Epithelial cell of esophagus (primary cell): ENCODE results near the gene SIK2.

ENCODE experiments used
- DNase-seq: peaks from one replicate; pipeline ENCODE4 v3.0.0; 2010; ENCODE audit warnings: low read depth
- H3K4me3 ChIP-seq: 2 replicates; pipeline ENCODE4 v1.5.1; 2011; ENCODE audit warnings: mild to moderate bottlenecking, low read length, control low read depth
- TF ChIP-seq, protein P1 (sequence below): IDR thresholded peaks from 2 replicates; pipeline ENCODE4 v1.5.1; 2011; ENCODE audit warnings: low read depth, mild to moderate bottlenecking, low read length, control low read depth, inconsistent platforms; ENCODE audit not compliant: insufficient read depth; ENCODE audit errors: missing control alignments

The SIK2 gene

DNA sequence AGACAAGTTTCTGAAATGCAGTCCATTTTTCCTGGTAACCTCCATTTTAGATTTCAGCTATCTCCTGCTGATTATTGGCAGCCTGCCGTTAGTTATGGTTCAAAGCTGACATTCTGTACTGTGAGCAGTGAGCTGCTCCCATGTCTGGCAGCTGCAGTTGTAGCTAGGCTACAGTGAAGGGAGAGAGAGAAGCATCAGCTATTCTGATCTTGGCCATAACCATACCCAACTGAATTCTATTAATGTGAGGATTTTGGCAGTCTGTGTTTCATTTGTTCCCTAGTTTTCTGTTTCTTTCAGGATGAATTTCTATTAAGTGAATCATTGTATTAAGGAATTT, 33.4 kb downstream of the SIK2 start:
- H3K4me3 ChIP-seq: no peak overlapping the region
- DNase-seq: no peak
- TF ChIP-seq, protein P1, sequence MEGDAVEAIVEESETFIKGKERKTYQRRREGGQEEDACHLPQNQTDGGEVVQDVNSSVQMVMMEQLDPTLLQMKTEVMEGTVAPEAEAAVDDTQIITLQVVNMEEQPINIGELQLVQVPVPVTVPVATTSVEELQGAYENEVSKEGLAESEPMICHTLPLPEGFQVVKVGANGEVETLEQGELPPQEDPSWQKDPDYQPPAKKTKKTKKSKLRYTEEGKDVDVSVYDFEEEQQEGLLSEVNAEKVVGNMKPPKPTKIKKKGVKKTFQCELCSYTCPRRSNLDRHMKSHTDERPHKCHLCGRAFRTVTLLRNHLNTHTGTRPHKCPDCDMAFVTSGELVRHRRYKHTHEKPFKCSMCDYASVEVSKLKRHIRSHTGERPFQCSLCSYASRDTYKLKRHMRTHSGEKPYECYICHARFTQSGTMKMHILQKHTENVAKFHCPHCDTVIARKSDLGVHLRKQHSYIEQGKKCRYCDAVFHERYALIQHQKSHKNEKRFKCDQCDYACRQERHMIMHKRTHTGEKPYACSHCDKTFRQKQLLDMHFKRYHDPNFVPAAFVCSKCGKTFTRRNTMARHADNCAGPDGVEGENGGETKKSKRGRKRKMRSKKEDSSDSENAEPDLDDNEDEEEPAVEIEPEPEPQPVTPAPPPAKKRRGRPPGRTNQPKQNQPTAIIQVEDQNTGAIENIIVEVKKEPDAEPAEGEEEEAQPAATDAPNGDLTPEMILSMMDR: no peak

DNA sequence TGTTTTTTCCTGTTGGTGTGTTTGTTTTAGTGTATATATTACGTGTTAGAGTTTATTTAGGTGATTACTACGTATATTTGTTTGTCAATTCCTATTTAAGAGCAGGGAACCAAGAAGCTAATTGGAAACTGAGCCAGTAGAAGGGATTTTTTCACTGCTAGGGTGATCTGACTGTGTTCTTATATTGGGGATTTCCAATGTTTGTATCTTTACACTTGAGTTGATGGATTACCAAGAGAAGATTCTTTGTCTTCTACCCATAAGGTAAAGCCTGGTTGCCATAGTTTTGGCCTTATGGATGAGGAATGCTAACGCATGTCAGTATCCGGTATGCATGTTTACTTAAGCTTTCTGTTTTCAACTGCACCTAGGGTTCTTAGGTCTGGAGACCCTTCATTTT, 35.6 kb downstream of the SIK2 start:
- TF ChIP-seq, protein P1: no peak
- DNase-seq: no peak

DNA sequence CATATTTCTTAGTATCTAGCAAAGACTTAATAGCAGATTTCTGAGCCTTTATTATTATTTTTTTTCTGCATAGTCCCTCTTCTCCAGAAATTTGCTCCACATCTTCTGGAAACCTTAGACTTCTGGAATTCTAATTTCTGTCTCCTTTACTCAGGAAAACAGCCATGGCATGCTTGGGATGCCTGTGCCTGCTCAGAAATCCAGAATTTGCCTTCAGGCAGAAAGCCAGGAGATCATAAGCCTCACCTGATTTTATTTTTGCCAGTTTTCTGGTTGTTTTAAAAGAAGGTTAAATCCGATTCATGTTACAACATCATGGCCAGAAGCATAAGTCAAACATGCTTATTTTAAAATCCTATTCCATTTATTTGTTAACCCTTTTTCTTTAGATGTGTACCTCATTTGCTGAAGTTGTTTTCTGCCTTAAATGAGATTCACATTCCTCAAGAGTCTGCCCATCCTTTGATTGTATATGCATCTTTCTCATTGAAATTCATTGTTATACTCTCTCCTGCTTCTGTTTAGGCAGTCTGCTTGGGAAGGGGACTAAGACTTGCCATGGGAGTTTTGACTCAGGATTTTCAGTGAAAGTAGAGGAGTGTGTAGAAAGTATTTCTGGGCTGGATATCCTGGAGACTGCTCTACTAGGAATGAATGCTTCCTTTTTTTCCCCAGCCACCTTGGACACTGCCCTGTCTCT, 37.1 kb downstream of the SIK2 start:
- TF ChIP-seq, protein P1: no peak
- DNase-seq: no peak
- H3K4me3 ChIP-seq: no peak overlapping the region

More for the DNA sequence above, 35.6 kb downstream of the SIK2 start:
- H3K4me3 ChIP-seq: no peak overlapping the region

DNA sequence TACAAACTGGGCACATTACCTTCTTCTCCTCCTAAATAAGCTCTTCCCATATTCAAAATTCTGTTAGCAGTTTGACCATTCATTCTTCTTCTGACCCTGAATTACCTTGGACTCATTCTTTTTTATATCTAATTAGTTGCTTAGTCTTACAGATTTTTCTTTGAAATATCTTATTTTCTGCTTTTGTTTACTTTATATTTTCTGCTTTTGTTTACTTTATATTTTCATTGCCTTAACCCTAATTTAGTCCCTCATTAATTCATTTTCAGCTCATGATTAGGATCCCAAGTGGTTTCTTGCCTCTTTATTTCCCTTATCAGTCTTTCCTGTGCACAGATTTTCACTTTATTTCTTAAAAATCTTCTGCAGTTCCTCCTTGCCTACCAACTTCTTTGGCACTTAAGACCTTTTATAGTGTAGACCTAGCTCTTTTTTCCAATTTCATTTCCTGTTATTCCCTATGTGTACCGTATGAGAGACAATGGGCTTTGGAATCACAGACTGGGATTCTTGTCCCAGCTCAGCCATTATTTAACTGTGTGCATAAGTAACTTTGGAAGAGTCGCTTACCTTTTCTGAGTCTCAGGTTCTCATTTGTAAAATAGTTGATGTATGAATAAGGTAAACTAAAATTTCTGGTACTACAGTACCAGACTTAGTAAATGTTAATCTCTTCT, 39.2 kb downstream of the SIK2 start:
- no peak for DNase-seq
- H3K4me3 ChIP-seq: no peak overlapping the region
- TF ChIP-seq, protein P1: no peak

DNA sequence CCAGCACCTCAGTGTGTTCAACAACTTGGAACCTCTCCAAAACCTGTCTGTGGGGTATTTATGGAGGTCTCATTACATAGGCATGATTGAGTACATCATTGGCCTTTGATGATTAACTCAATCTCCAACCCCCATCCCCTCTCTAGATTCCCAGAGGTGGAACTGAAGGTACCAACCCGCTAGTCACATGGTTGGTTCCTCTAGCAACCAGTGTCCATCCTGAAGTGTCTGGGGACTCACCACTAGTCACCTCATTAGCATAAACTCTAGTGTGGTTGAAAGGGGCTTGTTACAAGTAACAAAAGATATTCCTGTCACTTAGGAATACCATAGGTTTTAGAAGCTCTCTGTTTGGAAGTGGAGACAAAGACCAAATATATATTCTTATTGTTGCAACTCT, 40.3 kb downstream of the SIK2 start:
- DNase-seq: no peak
- TF ChIP-seq, protein P1: no peak
- no peak overlapping the region for H3K4me3 ChIP-seq

DNA sequence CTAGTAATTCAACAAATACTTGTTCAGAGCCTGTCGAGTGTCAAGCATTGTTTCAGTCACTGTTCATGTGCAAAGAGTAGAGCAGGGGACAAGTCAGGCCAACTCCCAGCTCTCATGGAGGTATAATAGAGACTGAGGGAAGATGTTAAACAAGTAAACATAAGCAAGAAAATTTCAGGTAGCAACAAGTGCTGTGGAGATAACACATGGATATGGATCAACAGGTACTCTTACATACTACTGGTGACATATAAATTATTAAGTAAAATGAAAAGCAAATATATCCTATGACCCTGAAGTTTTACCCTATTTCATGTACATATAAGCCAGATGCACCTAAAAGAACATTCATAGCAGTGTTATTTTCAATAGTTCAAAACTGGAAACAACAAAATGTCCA, 42.7 kb downstream of the SIK2 start:
- no peak overlapping the region for H3K4me3 ChIP-seq

More for the DNA sequence above, 42.7 kb downstream of the SIK2 start:
- no peak for DNase-seq
- TF ChIP-seq, protein P1: no peak
